SH-SY5Y (cell line): ENCODE results near the gene RASL11A.

Experiments used
- GATA2 ChIP-seq: IDR thresholded peaks from 2 replicates; pipeline ENCODE4 v1.6.1; 2011; ENCODE audit warnings: mild to moderate bottlenecking, low read depth, low read length
- GATA3 ChIP-seq: IDR thresholded peaks from 2 replicates; pipeline ENCODE4 v1.6.1; 2011; ENCODE audit warnings: low read depth, mild to moderate bottlenecking, low read length, moderate library complexity

DNA sequence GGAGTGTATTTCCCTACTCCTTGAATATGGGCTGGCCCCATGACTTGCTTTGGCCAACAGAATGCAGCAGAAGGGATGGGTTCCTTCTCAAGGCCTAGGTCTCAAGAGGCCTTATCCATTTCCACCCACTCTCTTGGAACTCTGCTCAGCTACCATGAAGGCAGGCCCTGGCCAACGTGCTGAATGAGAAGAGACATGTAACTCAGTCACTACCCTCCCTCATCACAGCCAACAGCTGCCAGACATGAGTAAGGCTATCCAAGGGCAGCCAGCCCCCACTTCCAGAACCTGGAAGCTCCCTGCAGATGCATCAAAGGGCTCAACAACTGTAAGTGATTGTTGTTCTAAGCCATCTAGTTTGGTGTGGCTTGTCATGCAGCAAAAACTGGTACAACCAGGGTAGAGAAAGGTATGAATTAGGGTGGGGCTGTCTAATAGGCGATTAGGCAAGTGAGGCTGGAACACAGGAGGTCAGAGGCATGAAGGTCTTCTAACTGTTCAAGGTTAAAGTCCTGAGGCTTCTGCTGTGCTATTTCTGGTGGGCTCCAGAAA, 1.4 kb upstream of the RASL11A start:
- TF ChIP-seq GATA2: no peak
- TF ChIP-seq GATA3: no peak
